GM12874 (cell line): ENCODE data around the gene ASPRV1.

ENCODE experiments used
- CTCF ChIP-seq: IDR thresholded peaks from 2 replicates; pipeline ENCODE4 v1.5.1; 2011; ENCODE audit warnings: low read depth, mild to moderate bottlenecking, control low read depth, low read length, moderate library complexity; ENCODE audit not compliant: insufficient read depth

The ASPRV1 gene

GRCh38 chr2:69933839-69934613 is 27.4 kb downstream of the ASPRV1 start:
- TF ChIP-seq CTCF, result no peak

GRCh38 chr2:69933254-69933828 is 28.1 kb downstream of the ASPRV1 start:
- TF ChIP-seq CTCF, result no peak

GRCh38 chr2:69932596-69932922 is 28.9 kb downstream of the ASPRV1 start:
- TF ChIP-seq CTCF, result no peak

- no peak for TF ChIP-seq CTCF
These were observed 29.4 kb downstream of the ASPRV1 start for GRCh38 chr2:69931832-69932595.

- TF ChIP-seq CTCF, result no peak
These were observed 34.4 kb downstream of the ASPRV1 start for GRCh38 chr2:69926849-69927515.

GRCh38 chr2:69923116-69923515 is 38.3 kb downstream of the ASPRV1 start:
- no peak for TF ChIP-seq CTCF

GRCh38 chr2:69918401-69918800 is 43.0 kb downstream of the ASPRV1 start:
- TF ChIP-seq CTCF, result no peak
